DOHH2 (cell line): ENCODE data around the gene CTIF.

Experiments used
- H3F3A ChIP-seq: fragments of 200-600 bp; sonication (generic), shearing (Covaris generic); 2 replicates; pipeline ENCODE4 v1.6.0; 2016; ENCODE audit warnings: antibody characterized with exemption, mild to moderate bottlenecking; ENCODE audit not compliant: control insufficient read depth, insufficient read depth
- H3K27ac ChIP-seq: fragments of 200-600 bp; sonication (generic); 2 replicates; pipeline ENCODE4 v1.5.1; 2014; ENCODE audit warnings: low read depth, mild to moderate bottlenecking, low read length, moderate library complexity
- H3K27me3 ChIP-seq: fragments of 200-600 bp; sonication (generic); 2 replicates; pipeline ENCODE4 v1.6.1; 2014; ENCODE audit warnings: mild to moderate bottlenecking, low read length, mixed read lengths; ENCODE audit not compliant: control insufficient read depth
- H3K36me3 ChIP-seq: fragments of 200-600 bp; sonication (generic); 2 replicates; pipeline ENCODE4 v1.6.1; 2014; ENCODE audit warnings: mild to moderate bottlenecking, low read length, moderate library complexity, mixed read lengths; ENCODE audit not compliant: control insufficient read depth
- H3K4me1 ChIP-seq: fragments of 200-600 bp; sonication (generic); 2 replicates; pipeline ENCODE4 v1.6.1; 2014; ENCODE audit warnings: mild to moderate bottlenecking, low read length, mixed read lengths; ENCODE audit not compliant: control insufficient read depth
- H3K4me2 ChIP-seq: fragments of 200-600 bp; sonication (generic); 2 replicates; pipeline ENCODE4 v1.6.0; 2014; ENCODE audit warnings: mild to moderate bottlenecking, low read length, moderate library complexity
- H3K4me3 ChIP-seq: fragments of 200-600 bp; sonication (generic); 2 replicates; pipeline ENCODE4 v1.5.1; 2014; ENCODE audit warnings: mild to moderate bottlenecking, low read length, mixed read lengths
- H3K79me2 ChIP-seq: fragments of 200-600 bp; sonication (generic); 2 replicates; pipeline ENCODE4 v1.6.1; 2014; ENCODE audit warnings: mild to moderate bottlenecking, low read length, mixed read lengths; ENCODE audit not compliant: control insufficient read depth
- H3K9me2 ChIP-seq: fragments of 200-600 bp; sonication (generic); replicated peaks from 2 replicates; pipeline ENCODE4 v1.6.1; 2014; ENCODE audit warnings: mild to moderate bottlenecking, low read length, mixed read lengths; ENCODE audit not compliant: control insufficient read depth
- H3K9me3 ChIP-seq: fragments of 200-600 bp; sonication (generic); 2 replicates; pipeline ENCODE4 v1.6.1; 2014; ENCODE audit warnings: antibody characterized with exemption, low read length, mixed read lengths; ENCODE audit not compliant: control insufficient read depth, insufficient read depth
- H4K20me1 ChIP-seq: fragments of 200-600 bp; sonication (generic); 2 replicates; pipeline ENCODE4 v1.6.0; 2014; ENCODE audit warnings: low read depth, mild to moderate bottlenecking, antibody characterized with exemption, low read length, moderate library complexity; ENCODE audit not compliant: control insufficient read depth, insufficient read depth
- CTCF ChIP-seq: fragments of 200-600 bp; sonication (generic); IDR thresholded peaks from one replicate; pipeline ENCODE4 v1.5.1; 2014; ENCODE audit warnings: antibody characterized with exemption, mild to moderate bottlenecking, low read depth, low read length; ENCODE audit not compliant: poor library complexity, severe bottlenecking
- EZH2phosphoT487 ChIP-seq: fragments of 200-600 bp; sonication (generic); IDR thresholded peaks from 2 replicates; pipeline ENCODE4 v1.6.1; 2017; ENCODE audit warnings: borderline replicate concordance, mild to moderate bottlenecking, antibody characterized with exemption, low read length, moderate library complexity, mixed read lengths

CTIF gene

GRCh38 chr18:48859311-48860268 is 320.8 kb downstream of the CTIF start:
- no peak for TF ChIP-seq CTCF
- TF ChIP-seq EZH2phosphoT487, result no peak
- Histone ChIP-seq H3K36me3 (no peaks in the 10 kb centered on the region), H3K9me3 (no peaks in the 10 kb centered on the region), H3K27me3 (no peaks in the 10 kb centered on the region), H3K4me2 (no peak overlapping the region), H3K9me2 (no peaks in the 10 kb centered on the region), H3F3A (no peaks in the 10 kb centered on the region), H3K4me3 (no peak overlapping the region), H3K79me2 (no peaks in the 10 kb centered on the region), H3K4me1 (no peaks in the 10 kb centered on the region), H4K20me1 (0 out of 2 replicates have a peak, but pooled peaks cover 3% of the 10 kb centered on the region), H3K27ac (no peak overlapping the region)

- TF ChIP-seq EZH2phosphoT487 (no peak), CTCF (no peak)
- Histone ChIP-seq H3K4me3 (no peak overlapping the region), H3F3A (no peaks in the 10 kb centered on the region), H3K9me2 (no peaks in the 10 kb centered on the region), H3K36me3 (no peaks in the 10 kb centered on the region), H3K27me3 (no peaks in the 10 kb centered on the region), H3K4me1 (no peaks in the 10 kb centered on the region), H4K20me1 (no peaks in the 10 kb centered on the region), H3K4me2 (no peak overlapping the region), H3K27ac (no peak overlapping the region), H3K79me2 (no peaks in the 10 kb centered on the region), H3K9me3 (no peaks in the 10 kb centered on the region)
Observed at GRCh38 chr18:48860269-48861180, 321.7 kb downstream of the CTIF start.

DNA sequence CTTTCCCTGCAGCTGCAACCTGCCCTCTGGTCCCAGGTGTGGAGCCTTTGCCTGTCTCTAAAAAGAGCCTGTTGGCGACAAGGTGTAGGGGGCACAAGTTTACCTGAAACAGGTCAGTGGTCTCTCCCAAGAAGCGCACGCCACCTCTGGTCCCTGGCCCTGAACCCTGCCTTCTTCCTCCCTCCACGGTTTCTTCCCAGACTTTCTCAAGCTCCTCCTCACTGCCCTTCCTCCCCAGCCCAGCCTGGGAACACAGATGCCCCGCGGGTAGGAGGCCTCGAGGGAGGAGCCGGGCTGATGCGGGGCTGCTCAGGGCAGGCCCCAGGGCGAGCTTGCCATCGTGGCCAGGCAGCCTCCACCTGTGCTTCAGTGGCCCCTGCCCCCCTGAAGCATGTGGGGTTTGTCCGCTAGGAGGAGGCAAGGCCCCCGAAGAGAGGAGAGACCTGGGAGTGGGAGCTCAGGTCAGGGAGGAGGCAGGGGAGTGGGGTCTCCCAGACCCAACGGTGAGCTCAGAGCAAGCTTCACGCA is 322.4 kb downstream of the CTIF start:
- H3K4me2 ChIP-seq, result no peak overlapping the region

More for the DNA sequence above, 322.4 kb downstream of the CTIF start:
- H3K36me3 ChIP-seq, result no peaks in the 10 kb centered on the region
- no peaks in the 10 kb centered on the region for H3K9me3 ChIP-seq
- H3K27me3 ChIP-seq, result no peaks in the 10 kb centered on the region
- H3K79me2 ChIP-seq, result no peaks in the 10 kb centered on the region
- TF ChIP-seq CTCF, result no peak
- TF ChIP-seq EZH2phosphoT487, result no peak
- no peaks in the 10 kb centered on the region for H3K4me1 ChIP-seq
- no peak overlapping the region for H3K4me3 ChIP-seq
- no peak overlapping the region for H3K27ac ChIP-seq
- no peaks in the 10 kb centered on the region for H3F3A ChIP-seq
- no peaks in the 10 kb centered on the region for H4K20me1 ChIP-seq
- H3K9me2 ChIP-seq, result no peaks in the 10 kb centered on the region
